Activated naive CD8-positive, alpha-beta T cell treated with anti-CD3 and anti-CD28 coated beads for 36 hours (primary cell): Measurements from ENCODE around the gene ALG10B. TPM values are rescaled to one million over a fixed set of nuclear protein-coding genes. Genes with fewer than 3 reads are reported as not detected.
A peak's percentile ranks its signal among the peaks of the same experiment; 100 is the strongest.
"Not testable (repeated sequence)": the region's sequence is repeated elsewhere in the genome, so short reads cannot be mapped to it uniquely, and the experiment has no call there.

Experiments
- DNase-seq: peaks from one replicate; pipeline ENCODE4 v3.0.0; 2021
- H3K27ac Mint-ChIP-seq: one replicate; pipeline ENCODE4 v1.8.0; 2022; ENCODE audit warnings: mild to moderate bottlenecking, moderate library complexity, mixed read lengths
- H3K27me3 Mint-ChIP-seq: one replicate; pipeline ENCODE4 v1.8.0; 2022; ENCODE audit warnings: mild to moderate bottlenecking, mixed read lengths
- H3K36me3 Mint-ChIP-seq: one replicate; pipeline ENCODE4 v1.8.0; 2021; ENCODE audit warnings: mild to moderate bottlenecking, mixed read lengths
- H3K4me1 Mint-ChIP-seq: one replicate; pipeline ENCODE4 v1.8.0; 2021; ENCODE audit warnings: mixed read lengths
- H3K4me3 Mint-ChIP-seq: one replicate; pipeline ENCODE4 v1.8.0; 2022; ENCODE audit warnings: mild to moderate bottlenecking, moderate library complexity, mixed read lengths
- H3K9me3 Mint-ChIP-seq: one replicate; pipeline ENCODE4 v1.8.0; 2022; ENCODE audit warnings: mixed read lengths
- total RNA-seq, 2 experiments: library from RNA; stranded (reverse); gene quantifications; one replicate each; pipeline ENCODE4 v1.2.3, GENCODE V29; 2021

ALG10B gene
- total RNA-seq = 10 to 100 TPM in 1 of 2 experiments, 1 to 10 TPM in 1; 9.8 to 10.9 TPM

DNA sequence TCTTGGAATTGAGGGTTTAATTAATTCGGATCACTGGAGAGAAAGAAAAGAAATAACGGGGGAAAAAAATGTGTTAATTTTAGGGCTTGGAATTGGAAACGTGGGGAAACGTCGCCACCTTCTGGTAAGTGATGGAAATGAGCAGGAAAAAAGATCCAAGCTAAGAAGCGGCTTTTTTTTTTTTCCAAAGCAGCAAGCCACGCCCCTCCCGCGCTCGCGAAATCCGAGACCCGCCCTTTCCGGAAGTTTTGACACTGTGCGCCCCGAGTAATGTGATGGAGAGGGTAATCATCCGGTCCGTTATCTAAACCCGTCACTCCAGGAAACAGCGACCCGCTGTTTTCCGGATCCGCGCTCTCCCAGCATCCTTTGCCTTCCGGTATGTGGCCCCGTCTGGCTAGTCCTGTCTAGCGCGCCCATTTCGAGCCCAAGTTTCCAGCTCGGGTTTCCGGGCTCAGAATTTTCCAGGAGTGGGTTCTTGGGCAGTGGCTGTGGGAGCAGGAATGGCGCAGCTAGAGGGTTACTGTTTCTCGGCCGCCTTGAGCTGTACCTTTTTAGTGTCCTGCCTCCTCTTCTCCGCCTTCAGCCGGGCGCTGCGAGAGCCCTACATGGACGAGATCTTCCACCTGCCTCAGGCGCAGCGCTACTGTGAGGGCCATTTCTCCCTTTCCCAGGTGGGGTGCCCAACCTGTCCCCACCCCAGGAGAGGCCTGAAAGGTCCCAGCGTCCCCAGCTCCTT is at the start of gene ALG10B:
Gene ALG10B (plus strand): TSS at position 384 of the 739 bp plus-strand sequence. CDS start 120 bp downstream, at position 504.
- no peaks in the 10 kb centered on the region for H3K9me3 Mint-ChIP-seq
- peaks cover 3% of the 10 kb centered on the region for H3K36me3 Mint-ChIP-seq
- H3K4me1 Mint-ChIP-seq = peaks cover 21% of the 10 kb centered on the region
- no peaks in the 10 kb centered on the region for H3K27me3 Mint-ChIP-seq
- H3K4me3 Mint-ChIP-seq = peak within 1 kb of the TSS; percentile 98
- DNase-seq = peak; percentile 88
- H3K27ac Mint-ChIP-seq = peak within 1 kb of the TSS; percentile 94

DNA sequence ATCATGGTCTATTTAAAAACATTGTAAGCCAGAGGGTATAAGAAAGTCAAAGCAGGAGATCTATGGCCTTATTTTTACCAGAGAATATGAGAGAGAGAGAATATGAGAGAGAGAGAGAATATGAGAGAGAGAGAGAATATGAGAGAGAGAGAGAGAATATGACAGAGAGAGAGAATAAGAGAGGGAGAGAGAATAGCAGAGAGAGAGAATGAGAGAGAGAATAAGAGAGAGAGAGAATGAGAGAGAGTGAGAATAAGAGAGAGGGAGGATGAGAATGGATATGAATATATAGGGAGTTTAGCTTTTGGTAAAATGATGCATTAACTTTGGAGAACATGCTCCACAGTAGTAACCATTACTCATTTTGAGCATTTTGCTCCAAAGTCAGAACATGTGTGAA is 48.0 kb upstream of the ALG10B start:
- no peak for DNase-seq

GRCh38 chr12:38269897-38270296 is 46.7 kb upstream of the ALG10B start:
- Mint-ChIP-seq H3K36me3 (no peaks in the 10 kb centered on the region), H3K4me3 (no peak overlapping the region), H3K27ac (no peak overlapping the region), H3K9me3 (no peaks in the 10 kb centered on the region), H3K4me1 (no peaks in the 10 kb centered on the region), H3K27me3 (no peaks in the 10 kb centered on the region)
- no peak for DNase-seq

More for the DNA sequence above, 48.0 kb upstream of the ALG10B start:
- no peak overlapping the region for H3K4me3 Mint-ChIP-seq
- H3K27ac Mint-ChIP-seq = no peak overlapping the region
- no peaks in the 10 kb centered on the region for H3K27me3 Mint-ChIP-seq
- H3K4me1 Mint-ChIP-seq = no peaks in the 10 kb centered on the region
- no peaks in the 10 kb centered on the region for H3K36me3 Mint-ChIP-seq
- H3K9me3 Mint-ChIP-seq = no peaks in the 10 kb centered on the region

- H3K4me3 Mint-ChIP-seq = no peak overlapping the region
- H3K36me3 Mint-ChIP-seq = no peaks in the 10 kb centered on the region
- DNase-seq = no peak
- no peak overlapping the region for H3K27ac Mint-ChIP-seq
- no peaks in the 10 kb centered on the region for H3K9me3 Mint-ChIP-seq
- H3K4me1 Mint-ChIP-seq = no peaks in the 10 kb centered on the region
- H3K27me3 Mint-ChIP-seq = peaks cover 3% of the 10 kb centered on the region
Observed at GRCh38 chr12:38279756-38280155, 36.8 kb upstream of the ALG10B start.

GRCh38 chr12:38282886-38283285 is 33.7 kb upstream of the ALG10B start:
- Mint-ChIP-seq H3K27me3 (peaks cover 3% of the 10 kb centered on the region), H3K36me3 (no peaks in the 10 kb centered on the region), H3K4me1 (no peaks in the 10 kb centered on the region), H3K9me3 (no peaks in the 10 kb centered on the region), H3K27ac (no peak overlapping the region), H3K4me3 (no peak overlapping the region)
- DNase-seq = no peak

DNA sequence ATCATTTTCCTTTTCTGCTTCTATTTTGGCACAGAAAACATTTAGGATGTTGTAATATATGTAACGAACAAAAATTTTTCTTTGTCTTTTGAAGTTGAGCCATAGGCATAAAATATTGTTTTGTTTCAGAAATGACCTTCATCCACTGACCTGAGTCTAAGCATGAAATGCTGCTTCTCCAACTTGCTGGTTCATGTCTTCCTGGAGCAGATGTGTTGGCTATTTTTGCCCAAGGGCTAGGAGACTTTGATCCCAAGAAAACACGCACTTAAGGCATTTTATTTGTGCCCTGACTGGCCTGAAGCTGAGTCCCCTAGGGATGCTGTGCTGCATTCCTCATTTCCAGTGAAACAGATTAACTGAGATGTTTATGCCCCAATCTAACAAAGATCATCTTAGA is 27.2 kb upstream of the ALG10B start:
- no peak for DNase-seq
- Mint-ChIP-seq H3K27me3 (peaks cover 11% of the 10 kb centered on the region), H3K27ac (no peak overlapping the region), H3K4me3 (no peak overlapping the region), H3K4me1 (no peaks in the 10 kb centered on the region), H3K36me3 (no peaks in the 10 kb centered on the region), H3K9me3 (no peaks in the 10 kb centered on the region)

GRCh38 chr12:38291160-38291559 is 25.4 kb upstream of the ALG10B start:
- Mint-ChIP-seq H3K9me3 (no peaks in the 10 kb centered on the region), H3K27ac (no peak overlapping the region), H3K36me3 (no peaks in the 10 kb centered on the region), H3K27me3 (peaks cover 15% of the 10 kb centered on the region), H3K4me3 (no peak overlapping the region), H3K4me1 (no peaks in the 10 kb centered on the region)
- no peak for DNase-seq

- H3K4me1 Mint-ChIP-seq, H3K36me3 Mint-ChIP-seq, H3K4me3 Mint-ChIP-seq: not testable (repeated sequence)
Observed at GRCh38 chr12:38302972-38303371, 13.6 kb upstream of the ALG10B start.

DNA sequence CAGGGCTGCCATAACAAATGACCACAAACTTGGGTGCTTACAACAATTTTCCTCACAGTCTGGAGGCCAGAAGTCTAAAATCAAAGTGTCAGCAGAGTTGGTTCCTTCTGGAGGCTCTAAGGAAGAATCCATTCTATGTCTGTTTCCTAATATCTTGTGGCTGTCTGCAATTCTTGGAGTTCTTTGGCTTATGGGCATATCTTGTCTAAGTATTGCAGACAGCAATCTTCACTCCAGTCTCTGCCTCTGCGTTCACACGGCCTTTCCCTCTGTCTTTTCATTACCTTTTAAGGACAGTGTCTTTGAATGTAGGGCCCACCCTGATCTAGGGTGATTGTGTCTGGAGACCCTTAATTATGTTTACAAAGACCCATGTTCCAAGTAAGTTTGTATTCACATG is 5.4 kb downstream of the ALG10B start:
- not testable (repeated sequence) for H3K27ac Mint-ChIP-seq, H3K27me3 Mint-ChIP-seq, DNase-seq, H3K4me3 Mint-ChIP-seq, H3K9me3 Mint-ChIP-seq, H3K36me3 Mint-ChIP-seq
- peaks cover 22% of the 10 kb centered on the region for H3K4me1 Mint-ChIP-seq

More at GRCh38 chr12:38302972-38303371, 13.6 kb upstream of the ALG10B start:
- not testable (repeated sequence) for DNase-seq, H3K27me3 Mint-ChIP-seq, H3K27ac Mint-ChIP-seq
- H3K9me3 Mint-ChIP-seq = peaks cover 14% of the 10 kb centered on the region

- Mint-ChIP-seq H3K9me3 (no peaks in the 10 kb centered on the region), H3K27me3 (no peaks in the 10 kb centered on the region), H3K4me1 (peaks cover 4% of the 10 kb centered on the region), H3K36me3 (no peaks in the 10 kb centered on the region), H3K4me3 (no peak overlapping the region), H3K27ac (no peak overlapping the region)
- DNase-seq = no peak
Observed at GRCh38 chr12:38324912-38325311, 8.3 kb downstream of the ALG10B start.

DNA sequence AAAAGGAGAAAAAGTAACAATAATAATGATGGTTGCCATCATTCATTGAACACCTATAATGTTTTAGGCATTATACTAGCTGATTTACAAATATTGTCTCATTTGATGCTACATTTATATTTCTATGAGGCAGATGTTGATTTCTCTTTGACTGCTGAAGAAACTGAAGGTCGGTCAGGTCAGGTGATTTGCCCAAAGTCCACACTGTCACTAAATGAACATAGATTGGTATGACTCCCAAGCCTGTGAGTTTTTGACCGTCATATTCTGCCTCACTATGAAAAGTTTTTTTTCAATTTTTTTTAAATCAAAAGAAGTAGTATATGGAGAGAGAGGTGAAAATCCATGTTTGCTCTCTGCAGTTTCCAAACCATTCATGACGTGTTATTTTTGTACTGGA is 10.8 kb downstream of the ALG10B start:
- Mint-ChIP-seq H3K27ac (no peak overlapping the region), H3K27me3 (no peaks in the 10 kb centered on the region), H3K4me3 (no peak overlapping the region), H3K36me3 (no peaks in the 10 kb centered on the region), H3K4me1 (no peaks in the 10 kb centered on the region), H3K9me3 (no peaks in the 10 kb centered on the region)
- no peak for DNase-seq

DNA sequence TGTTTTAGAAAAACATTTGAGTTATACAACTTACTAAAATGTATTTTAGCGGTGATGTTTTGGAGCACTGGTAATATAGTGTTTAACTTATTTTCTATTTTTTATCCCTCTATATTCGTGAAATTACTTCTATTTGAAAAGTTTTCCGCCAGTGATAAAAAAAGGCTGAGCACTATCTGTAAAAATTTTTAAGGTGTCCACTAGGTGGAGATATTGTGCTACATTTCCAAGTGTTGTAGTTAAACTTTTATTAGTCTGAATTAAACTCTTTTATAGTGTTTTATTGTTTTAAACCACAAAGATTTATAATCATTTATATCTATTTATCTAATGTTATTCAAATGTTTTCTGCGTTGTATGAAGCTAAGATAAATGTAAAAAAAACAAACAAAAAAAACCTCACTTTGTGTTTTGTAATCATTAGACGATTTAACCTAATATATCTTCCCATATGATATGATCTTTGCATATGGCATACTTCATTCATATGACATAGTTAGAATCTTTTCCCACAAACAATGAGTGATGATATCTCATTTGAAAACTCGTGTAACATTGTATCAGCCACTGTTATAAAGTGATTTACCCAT is 11.8 kb downstream of the ALG10B start:
- no peaks in the 10 kb centered on the region for H3K27me3 Mint-ChIP-seq
- no peak overlapping the region for H3K27ac Mint-ChIP-seq
- H3K9me3 Mint-ChIP-seq = no peaks in the 10 kb centered on the region
- H3K4me3 Mint-ChIP-seq = no peak overlapping the region
- no peak for DNase-seq
- no peaks in the 10 kb centered on the region for H3K36me3 Mint-ChIP-seq
- H3K4me1 Mint-ChIP-seq = no peaks in the 10 kb centered on the region

DNA sequence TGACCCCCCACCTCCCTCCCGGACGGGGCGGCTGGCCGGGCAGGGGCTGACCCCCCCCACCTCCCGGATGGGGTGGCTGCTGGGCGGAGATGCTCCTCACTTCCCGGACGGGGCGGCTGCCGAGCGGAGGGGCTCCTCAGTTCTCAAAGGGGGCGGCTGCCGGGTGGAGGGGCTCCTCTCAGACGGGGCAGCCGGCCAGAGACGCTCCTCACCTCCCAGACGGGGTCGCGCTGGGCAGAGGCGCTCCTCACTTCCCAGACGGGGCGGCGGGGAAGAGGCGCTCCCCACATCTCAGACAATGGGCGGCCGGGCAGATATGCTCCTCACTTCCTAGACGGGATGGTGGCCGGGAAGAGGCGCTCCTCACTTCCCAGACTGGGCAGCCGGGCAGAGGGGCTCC is 13.8 kb downstream of the ALG10B start:
- not testable (repeated sequence) for H3K4me3 Mint-ChIP-seq, H3K27me3 Mint-ChIP-seq, H3K36me3 Mint-ChIP-seq, DNase-seq, H3K27ac Mint-ChIP-seq, H3K4me1 Mint-ChIP-seq, H3K9me3 Mint-ChIP-seq

DNA sequence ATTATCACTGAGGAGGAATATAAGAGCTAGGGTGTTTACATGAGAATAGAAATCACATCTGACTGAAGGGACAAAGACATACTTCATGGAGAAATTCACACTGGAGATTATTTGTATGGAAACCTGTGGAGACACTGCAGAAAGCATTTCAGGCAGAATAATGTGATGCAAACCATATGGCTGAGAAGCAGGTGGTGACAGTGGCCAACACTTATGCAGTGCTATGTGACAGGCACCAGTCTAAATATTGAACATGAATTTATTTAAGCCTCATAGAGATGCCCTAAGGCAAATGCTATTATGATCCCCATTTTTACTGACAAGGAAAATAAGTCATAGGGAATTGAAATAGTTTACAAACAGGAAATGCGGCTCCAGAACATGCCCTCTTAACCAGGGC is 16.2 kb downstream of the ALG10B start:
- H3K27me3 Mint-ChIP-seq = no peaks in the 10 kb centered on the region
- no peak overlapping the region for H3K4me3 Mint-ChIP-seq
- no peaks in the 10 kb centered on the region for H3K4me1 Mint-ChIP-seq
- H3K36me3 Mint-ChIP-seq = no peaks in the 10 kb centered on the region
- no peaks in the 10 kb centered on the region for H3K9me3 Mint-ChIP-seq
- no peak for DNase-seq
- H3K27ac Mint-ChIP-seq = no peak overlapping the region

- Mint-ChIP-seq H3K27ac (no peak overlapping the region), H3K4me3 (no peak overlapping the region), H3K27me3 (peaks cover 15% of the 10 kb centered on the region), H3K36me3 (no peaks in the 10 kb centered on the region), H3K9me3 (peaks cover 7% of the 10 kb centered on the region), H3K4me1 (no peaks in the 10 kb centered on the region)
- DNase-seq = no peak
Observed at GRCh38 chr12:38342444-38342843, 25.9 kb downstream of the ALG10B start.

GRCh38 chr12:38343256-38343655 is 26.7 kb downstream of the ALG10B start:
- not testable (repeated sequence) for H3K9me3 Mint-ChIP-seq, H3K4me1 Mint-ChIP-seq, H3K27ac Mint-ChIP-seq, DNase-seq, H3K36me3 Mint-ChIP-seq, H3K4me3 Mint-ChIP-seq
- H3K27me3 Mint-ChIP-seq = peaks cover 15% of the 10 kb centered on the region
